ENCODE results near the gene GOLIM4.

Gene GOLIM4

GRCh38 chr3:167998253-167998652 lies 97.5 kb downstream of the GOLIM4 start:
- TF ChIP-seq MAX (IDR thresholded peaks at IDR 0.05), result no peak
- no peak for TF ChIP-seq RAD21 (IDR thresholded peaks at IDR 0.05; ENCODE audit: low read depth)
- TF ChIP-seq USF1 (IDR thresholded peaks at IDR 0.05), result no peak
- no peak for TF ChIP-seq TAF1 (IDR thresholded peaks at IDR 0.05; ENCODE audit: low read depth)
- no peak for TF ChIP-seq TEAD4 (IDR thresholded peaks at IDR 0.05)
- TF ChIP-seq EGR1 (IDR thresholded peaks at IDR 0.05), result no peak
- TF ChIP-seq CREB1 (IDR thresholded peaks at IDR 0.05; ENCODE audit: low read depth), result no peak
- no peak for TF ChIP-seq CEBPB (IDR thresholded peaks at IDR 0.05)
- no peak for TF ChIP-seq YY1 (IDR thresholded peaks at IDR 0.05; ENCODE audit: low read depth)
- TF ChIP-seq REST (IDR thresholded peaks at IDR 0.05; ENCODE audit: low read depth), result no peak
- no peak for TF ChIP-seq NFIC (IDR thresholded peaks at IDR 0.05)
- no peak for TF ChIP-seq FOXM1 (IDR thresholded peaks at IDR 0.05; ENCODE audit: borderline replicate concordance, low read depth)
- TF ChIP-seq ZBTB7A (IDR thresholded peaks at IDR 0.05; ENCODE audit: low read depth), result no peak
- TF ChIP-seq EP300 (IDR thresholded peaks at IDR 0.05; ENCODE audit: borderline replicate concordance), result no peak

- TF ChIP-seq ZBTB7A (IDR thresholded peaks at IDR 0.05; ENCODE audit: low read depth), result no peak
- TF ChIP-seq RAD21 (IDR thresholded peaks at IDR 0.05; ENCODE audit: low read depth), result no peak
- TF ChIP-seq TAF1 (IDR thresholded peaks at IDR 0.05; ENCODE audit: low read depth), result no peak
- TF ChIP-seq NFIC (IDR thresholded peaks at IDR 0.05), result no peak
- no peak for TF ChIP-seq TEAD4 (IDR thresholded peaks at IDR 0.05)
Measured at GRCh38 chr3:167996514-167996913, 99.2 kb downstream of the GOLIM4 start.

GRCh38 chr3:167992381-167992780 lies 103.3 kb downstream of the GOLIM4 start:
- TF ChIP-seq RAD21 (IDR thresholded peaks at IDR 0.05; ENCODE audit: low read depth) (no peak), FOXM1 (IDR thresholded peaks at IDR 0.05; ENCODE audit: borderline replicate concordance, low read depth) (no peak), REST (IDR thresholded peaks at IDR 0.05; ENCODE audit: low read depth) (no peak), YY1 (IDR thresholded peaks at IDR 0.05; ENCODE audit: low read depth) (no peak), NFIC (IDR thresholded peaks at IDR 0.05) (no peak), ZBTB7A (IDR thresholded peaks at IDR 0.05; ENCODE audit: low read depth) (no peak), TAF1 (IDR thresholded peaks at IDR 0.05; ENCODE audit: low read depth) (no peak)

- TF ChIP-seq TCF12 (IDR thresholded peaks at IDR 0.05; ENCODE audit: low read depth), result no peak
- no peak for TF ChIP-seq USF1 (IDR thresholded peaks at IDR 0.05)
- TF ChIP-seq YY1 (IDR thresholded peaks at IDR 0.05; ENCODE audit: low read depth), result no peak
- TF ChIP-seq REST (IDR thresholded peaks at IDR 0.05; ENCODE audit: low read depth), result no peak
- no peak for TF ChIP-seq TEAD4 (IDR thresholded peaks at IDR 0.05)
- no peak for TF ChIP-seq CEBPB (IDR thresholded peaks at IDR 0.05)
- no peak for TF ChIP-seq MAX (IDR thresholded peaks at IDR 0.05)
- no peak for TF ChIP-seq EGR1 (IDR thresholded peaks at IDR 0.05)
- TF ChIP-seq CREB1 (IDR thresholded peaks at IDR 0.05; ENCODE audit: low read depth), result no peak
- no peak for TF ChIP-seq EP300 (IDR thresholded peaks at IDR 0.05; ENCODE audit: borderline replicate concordance)
- no peak for TF ChIP-seq FOXM1 (IDR thresholded peaks at IDR 0.05; ENCODE audit: borderline replicate concordance, low read depth)
- no peak for TF ChIP-seq TAF1 (IDR thresholded peaks at IDR 0.05; ENCODE audit: low read depth)
- no peak for TF ChIP-seq ZBTB7A (IDR thresholded peaks at IDR 0.05; ENCODE audit: low read depth)
- TF ChIP-seq RAD21 (IDR thresholded peaks at IDR 0.05; ENCODE audit: low read depth), result no peak
- no peak for TF ChIP-seq NFIC (IDR thresholded peaks at IDR 0.05)
Measured at GRCh38 chr3:167991213-167991612, 104.5 kb downstream of the GOLIM4 start.

GRCh38 chr3:167989999-167990398 lies 105.7 kb downstream of the GOLIM4 start:
- TF ChIP-seq NFIC (IDR thresholded peaks at IDR 0.05) (no peak), EGR1 (IDR thresholded peaks at IDR 0.05) (no peak), REST (IDR thresholded peaks at IDR 0.05; ENCODE audit: low read depth) (no peak), CEBPB (IDR thresholded peaks at IDR 0.05) (no peak), FOXM1 (IDR thresholded peaks at IDR 0.05; ENCODE audit: borderline replicate concordance, low read depth) (no peak), TEAD4 (IDR thresholded peaks at IDR 0.05) (no peak), CREB1 (IDR thresholded peaks at IDR 0.05; ENCODE audit: low read depth) (no peak), TAF1 (IDR thresholded peaks at IDR 0.05; ENCODE audit: low read depth) (no peak), ZBTB7A (IDR thresholded peaks at IDR 0.05; ENCODE audit: low read depth) (no peak), EP300 (IDR thresholded peaks at IDR 0.05; ENCODE audit: borderline replicate concordance) (no peak), USF1 (IDR thresholded peaks at IDR 0.05) (no peak), TCF12 (IDR thresholded peaks at IDR 0.05; ENCODE audit: low read depth) (no peak), MAX (IDR thresholded peaks at IDR 0.05) (no peak), YY1 (IDR thresholded peaks at IDR 0.05; ENCODE audit: low read depth) (no peak), RAD21 (IDR thresholded peaks at IDR 0.05; ENCODE audit: low read depth) (no peak)

Data from Ishikawa (cell line).